Activated T-cell treated with anti-CD3 and anti-CD28 coated beads for 48 hours (primary cell): ENCODE results near the gene CCDC51.

Experiments
- DNase-seq: peaks from one replicate; pipeline ENCODE4 v3.0.0-alpha.2; 2020; ENCODE audit warnings: low read depth

The CCDC51 gene

GRCh38 chr3:48419149-48419548 lies 20.8 kb downstream of the CCDC51 start:
- DNase-seq, result no peak

- DNase-seq, result no peak
Measured at GRCh38 chr3:48418651-48419050, 21.3 kb downstream of the CCDC51 start.

- DNase-seq, result no peak
Measured at GRCh38 chr3:48418140-48418539, 21.8 kb downstream of the CCDC51 start.

GRCh38 chr3:48417529-48418108 lies 22.3 kb downstream of the CCDC51 start:
- no peak for DNase-seq

- DNase-seq, result no peak
Measured at GRCh38 chr3:48416546-48416945, 23.4 kb downstream of the CCDC51 start.

- no peak for DNase-seq
Measured at GRCh38 chr3:48416091-48416505, 23.8 kb downstream of the CCDC51 start.

GRCh38 chr3:48415251-48415953 lies 24.5 kb downstream of the CCDC51 start:
- DNase-seq, result no peak

GRCh38 chr3:48414376-48415250 lies 25.3 kb downstream of the CCDC51 start:
- no peak for DNase-seq

GRCh38 chr3:48413611-48414010 lies 26.3 kb downstream of the CCDC51 start:
- no peak for DNase-seq

- no peak for DNase-seq
Measured at GRCh38 chr3:48413086-48413485, 26.8 kb downstream of the CCDC51 start.

- no peak for DNase-seq
Measured at GRCh38 chr3:48412375-48413001, 27.4 kb downstream of the CCDC51 start.

GRCh38 chr3:48411606-48412374 lies 28.1 kb downstream of the CCDC51 start:
- no peak for DNase-seq

- DNase-seq, result no peak
Measured at GRCh38 chr3:48411041-48411588, 28.8 kb downstream of the CCDC51 start.

- DNase-seq, result no peak
Measured at GRCh38 chr3:48410205-48411040, 29.5 kb downstream of the CCDC51 start.

- no peak for DNase-seq
Measured at GRCh38 chr3:48409291-48410201, 30.4 kb downstream of the CCDC51 start.

GRCh38 chr3:48408823-48409281 lies 31.1 kb downstream of the CCDC51 start:
- no peak for DNase-seq

GRCh38 chr3:48407542-48408099 lies 32.3 kb downstream of the CCDC51 start:
- no peak for DNase-seq

- DNase-seq, result no peak
Measured at GRCh38 chr3:48406443-48407431, 33.2 kb downstream of the CCDC51 start.
